Kidney (tissue), 14 donors: ENCODE measurements around the gene SLFNL1. TPM values are rescaled to one million over a fixed set of nuclear protein-coding genes. Genes with fewer than 3 reads are reported as not detected.

ENCODE experiments used
- DNase-seq, 5 donors: peaks; one replicate each; pipeline ENCODE4 v3.0.0-alpha.2; 2013 to 2020
- FAIRE-seq: peaks from 2 replicates; lab custom pipeline; 2012; peaks lifted over from hg19 to GRCh38; lab: Jason Lieb, UNC
- H3K27ac ChIP-seq, 2 donors: one replicate each; pipeline ENCODE4 v1.7.0; 2013; ENCODE audit warnings: low read depth in 2 of 2, low read length in 2 of 2, inconsistent platforms in 1 of 2
- H3K27me3 ChIP-seq: one replicate; pipeline ENCODE4 v1.7.1; 2013; ENCODE audit warnings: low read length, inconsistent platforms; ENCODE audit not compliant: control insufficient read depth, insufficient read depth
- H3K36me3 ChIP-seq, 3 donors: one replicate each; pipeline versions ENCODE4 v1.7.0 to v1.7.1; 2013; ENCODE audit warnings: low read length in 3 of 3, control low read depth in 1 of 3, inconsistent platforms in 1 of 3; ENCODE audit not compliant: insufficient read depth in 3 of 3, control insufficient read depth in 2 of 3
- H3K4me1 ChIP-seq, 3 donors: one replicate each; pipeline versions ENCODE4 v1.7.0 to v1.7.1; 2013; ENCODE audit warnings: low read length in 3 of 3, inconsistent platforms in 1 of 3, low read depth in 1 of 3; ENCODE audit not compliant: control insufficient read depth in 2 of 3, insufficient read depth in 2 of 3
- H3K4me3 ChIP-seq, 3 donors: one replicate each; pipeline versions ENCODE4 v1.7.0 to v1.8.1; 2013; ENCODE audit warnings: low read length in 3 of 3, control low read depth in 1 of 3, inconsistent platforms in 1 of 3
- H3K9ac ChIP-seq, 3 donors: one replicate each; pipeline versions ENCODE4 v1.7.0 to v1.7.1; 2013; ENCODE audit warnings: low read length in 3 of 3, control low read depth in 1 of 3, inconsistent platforms in 1 of 3
- H3K9me3 ChIP-seq, 3 donors: one replicate each; pipeline versions ENCODE4 v1.7.0 to v1.7.1; 2013; ENCODE audit warnings: low read length in 3 of 3, control low read depth in 1 of 3, inconsistent platforms in 1 of 3; ENCODE audit not compliant: control insufficient read depth in 2 of 3, insufficient read depth in 1 of 3
- CTCF ChIP-seq: IDR thresholded peaks from 3 replicates; pipeline ENCODE4 v1.5.1; 2012; ENCODE audit warnings: mild to moderate bottlenecking, moderate library complexity, borderline replicate concordance; ENCODE audit not compliant: insufficient read depth; ENCODE audit errors: extremely low read depth
- intact Hi-C: fragments of 100-400 bp; cut with DNase I; formaldehyde crosslinking; loops from one replicate; pipeline ENCODE4 v1.11.1; 2022
- polyA plus RNA-seq: library from polyadenylated mRNA; stranded (reverse); fragments of 350-450 nt; fragmentation: Illumina TruSeq; extraction: RNeasy Lipid Tissue Mini Kit (QIAGEN cat#74804); gene quantifications from one replicate; pipeline ENCODE4 v1.2.3, GENCODE V29; 2014; ENCODE audit warnings: low read depth, low replicate concordance; ENCODE audit not compliant: insufficient read depth
- total RNA-seq: library from RNA; stranded (reverse); fragmentation: NEBNext Ultra II Directional; extraction: Animal tissue kit (Norgen Biotek cat#: 25700); gene quantifications from one replicate; pipeline ENCODE4 v1.2.1, GENCODE V29; 2021
- donor health status: control.
- donor health status: control.
- donor health status: control.
- donor health status: control.
- donor health status: control.
- donor health status: DM: yes; HTN: yes; CAD: no.
- donor health status: Normal renal cell carcinoma (clear cell type).

The SLFNL1 gene
- total and polyA plus RNA-seq, 2 donors from 2014 or later, result 0.32 to 0.50 TPM

GRCh38 chr1:41022424-41022823 lies 899 bp upstream of the SLFNL1 start:
- no peak for TF ChIP-seq CTCF
- Histone ChIP-seq H3K4me3 (no peak overlapping the region), H3K9ac (no peak overlapping the region), H3K27ac (no peak overlapping the region), H3K27me3 (no peaks in the 10 kb centered on the region), H3K9me3 (no peaks in the 10 kb centered on the region), H3K36me3 (peaks cover 0 to 5% (median 1%) of the 10 kb centered on the region in 3 donors), H3K4me1 (peaks cover 0 to 9% (median 0%) of the 10 kb centered on the region in 3 donors)
- intact Hi-C loops, result no loop called here
- DNase-seq, result no peak
- FAIRE-seq, result no peak

- intact Hi-C loops, result no loop called here
These were observed 871 bp downstream of the SLFNL1 start for GRCh38 chr1:41020654-41021053.

GRCh38 chr1:41020109-41020576 lies 1.4 kb downstream of the SLFNL1 start:
- TF ChIP-seq CTCF, result no peak

More at GRCh38 chr1:41020654-41021053, 871 bp downstream of the SLFNL1 start:
- no peak for DNase-seq
- H3K36me3 ChIP-seq, result no peaks in the 10 kb centered on the region
- no peak for TF ChIP-seq CTCF
- no peak for FAIRE-seq
- H3K9ac ChIP-seq, result no peak overlapping the region
- H3K27ac ChIP-seq, result no peak overlapping the region
- H3K9me3 ChIP-seq, result no peaks in the 10 kb centered on the region
- no peaks in the 10 kb centered on the region for H3K27me3 ChIP-seq
- H3K4me3 ChIP-seq, result no peak overlapping the region
- peaks cover 0 to 10% (median 2%) of the 10 kb centered on the region in 3 donors for H3K4me1 ChIP-seq

GRCh38 chr1:41019353-41019745 lies 2.2 kb downstream of the SLFNL1 start:
- no peaks in the 10 kb centered on the region for H3K9me3 ChIP-seq
- H3K36me3 ChIP-seq, result no peaks in the 10 kb centered on the region
- intact Hi-C loops, result no loop called here
- no peak for DNase-seq
- H3K4me3 ChIP-seq, result no peak overlapping the region
- H3K9ac ChIP-seq, result no peak overlapping the region
- no peak for FAIRE-seq
- H3K4me1 ChIP-seq, result peaks cover 0 to 20% (median 10%) of the 10 kb centered on the region in 3 donors
- TF ChIP-seq CTCF, result no peak
- H3K27ac ChIP-seq, result no peak overlapping the region
- H3K27me3 ChIP-seq, result no peaks in the 10 kb centered on the region

More at GRCh38 chr1:41020109-41020576, 1.4 kb downstream of the SLFNL1 start:
- H3K4me1 ChIP-seq, result peaks cover 0 to 14% (median 7%) of the 10 kb centered on the region in 3 donors
- intact Hi-C loops, result no loop called here
- peak in 1 of 5 donors; percentile 74 for DNase-seq
- no peak overlapping the region for H3K4me3 ChIP-seq
- no peak overlapping the region for H3K27ac ChIP-seq
- FAIRE-seq, result no peak
- H3K9me3 ChIP-seq, result no peaks in the 10 kb centered on the region
- H3K36me3 ChIP-seq, result no peaks in the 10 kb centered on the region
- H3K27me3 ChIP-seq, result no peaks in the 10 kb centered on the region
- H3K9ac ChIP-seq, result no peak overlapping the region
